ENCODE measurements around the gene CHD2.

DNA sequence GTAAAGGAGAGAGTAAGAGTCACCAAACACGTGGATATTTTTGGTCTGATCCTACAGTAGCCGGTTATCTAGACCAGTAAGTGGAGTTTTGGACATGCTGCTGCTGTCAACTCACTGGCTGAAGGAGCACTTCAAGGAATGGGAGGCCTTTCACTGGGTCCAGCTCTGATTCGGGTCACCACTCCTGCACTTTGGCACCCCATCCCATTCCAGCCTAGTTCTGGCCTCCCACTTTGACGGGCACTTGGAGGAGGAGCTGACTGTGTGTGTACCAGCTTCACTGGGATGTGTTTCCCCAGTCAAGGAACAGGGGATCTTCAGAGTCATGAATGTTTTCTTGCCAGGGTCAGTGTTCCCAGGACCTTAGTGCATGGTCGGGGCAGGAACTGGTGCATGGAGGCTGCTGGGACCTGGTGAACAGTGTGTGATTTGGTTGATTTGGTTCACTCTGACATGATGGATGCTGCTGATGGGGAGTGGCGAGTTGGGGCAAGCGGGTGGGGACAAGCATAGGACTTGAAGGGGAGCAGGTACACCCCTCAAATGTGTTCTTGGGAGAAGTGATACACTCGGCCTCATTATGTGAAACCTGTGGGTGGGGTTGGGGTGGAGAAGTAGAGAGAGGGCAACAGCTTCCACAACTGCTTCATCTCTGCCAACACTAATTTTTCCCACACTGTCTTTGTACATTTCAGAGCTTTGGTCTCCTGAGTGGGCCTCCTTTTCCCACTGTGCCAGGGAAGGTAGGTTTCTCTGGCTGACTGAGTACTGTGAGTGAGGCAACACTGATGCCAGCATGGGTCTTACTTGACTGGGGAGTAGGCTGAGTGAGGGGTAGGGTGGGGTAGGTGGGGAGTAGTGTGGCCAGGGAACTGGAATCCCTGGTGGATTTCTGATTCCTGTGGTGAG lies 124.8 kb downstream of the CHD2 start:
- TF ChIP-seq, protein P1, sequence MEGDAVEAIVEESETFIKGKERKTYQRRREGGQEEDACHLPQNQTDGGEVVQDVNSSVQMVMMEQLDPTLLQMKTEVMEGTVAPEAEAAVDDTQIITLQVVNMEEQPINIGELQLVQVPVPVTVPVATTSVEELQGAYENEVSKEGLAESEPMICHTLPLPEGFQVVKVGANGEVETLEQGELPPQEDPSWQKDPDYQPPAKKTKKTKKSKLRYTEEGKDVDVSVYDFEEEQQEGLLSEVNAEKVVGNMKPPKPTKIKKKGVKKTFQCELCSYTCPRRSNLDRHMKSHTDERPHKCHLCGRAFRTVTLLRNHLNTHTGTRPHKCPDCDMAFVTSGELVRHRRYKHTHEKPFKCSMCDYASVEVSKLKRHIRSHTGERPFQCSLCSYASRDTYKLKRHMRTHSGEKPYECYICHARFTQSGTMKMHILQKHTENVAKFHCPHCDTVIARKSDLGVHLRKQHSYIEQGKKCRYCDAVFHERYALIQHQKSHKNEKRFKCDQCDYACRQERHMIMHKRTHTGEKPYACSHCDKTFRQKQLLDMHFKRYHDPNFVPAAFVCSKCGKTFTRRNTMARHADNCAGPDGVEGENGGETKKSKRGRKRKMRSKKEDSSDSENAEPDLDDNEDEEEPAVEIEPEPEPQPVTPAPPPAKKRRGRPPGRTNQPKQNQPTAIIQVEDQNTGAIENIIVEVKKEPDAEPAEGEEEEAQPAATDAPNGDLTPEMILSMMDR (IDR thresholded peaks at IDR 0.05), result no peak
- no peak for TF ChIP-seq POLR2A (IDR thresholded peaks at IDR 0.05)
